ENCODE measurements around the gene IFT22.
A peak's percentile ranks its signal among the peaks of the same experiment; 100 is the strongest.
"Not testable (repeated sequence)": the region's sequence is repeated elsewhere in the genome, so short reads cannot be mapped to it uniquely, and the experiment has no call there.

IFT22 gene

DNA sequence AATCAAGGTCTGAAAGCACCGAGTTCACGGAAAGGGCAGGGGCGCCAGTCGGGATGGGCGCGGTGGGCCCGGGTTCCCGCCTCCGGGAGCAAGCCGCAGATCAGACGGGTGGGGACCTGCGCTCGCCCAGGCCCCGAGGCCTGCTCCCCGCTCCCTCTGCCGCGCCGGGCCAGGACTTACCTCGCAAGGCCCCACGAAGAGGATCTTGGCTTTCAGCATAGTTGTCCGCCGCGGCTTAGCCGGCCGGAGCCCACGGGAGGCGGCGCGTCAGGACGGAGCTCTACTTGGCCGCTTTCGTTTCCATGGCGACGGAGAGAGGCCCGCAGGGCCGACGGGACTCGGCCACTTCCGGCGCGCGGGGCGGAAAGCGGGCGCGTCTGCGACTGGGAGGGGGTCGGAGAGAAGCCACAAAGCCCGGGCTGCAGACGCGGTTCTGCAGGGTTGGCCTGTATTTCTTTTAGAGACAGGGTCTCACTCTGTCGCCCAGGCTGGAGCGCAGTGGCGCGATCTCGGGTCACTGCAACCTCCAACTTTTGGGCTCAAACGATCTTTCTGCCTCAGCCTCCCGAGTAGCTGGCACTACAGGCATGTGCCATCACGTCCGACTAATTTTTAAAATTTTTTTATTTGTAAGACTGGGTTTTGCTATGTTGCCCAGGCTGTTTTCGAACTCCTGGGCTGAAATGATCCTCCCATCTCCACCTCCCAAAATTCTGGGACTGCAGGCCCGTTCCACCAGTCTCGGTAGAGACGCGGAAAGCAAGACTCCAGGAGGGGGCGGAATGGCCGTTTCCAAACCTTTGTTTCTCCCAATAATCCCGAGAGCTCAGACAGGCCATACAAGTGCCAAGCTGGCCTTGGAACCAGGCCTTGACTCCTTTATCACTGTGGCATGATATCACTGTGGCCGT, at the start of gene IFT22:
TSS of gene IFT22 (minus strand) at position 322 of the 911 bp plus-strand sequence. CDS start at position 219, 103 bp downstream.
- peak; percentile 74 for DNase-seq (ENCODE audit: low read depth)

DNA sequence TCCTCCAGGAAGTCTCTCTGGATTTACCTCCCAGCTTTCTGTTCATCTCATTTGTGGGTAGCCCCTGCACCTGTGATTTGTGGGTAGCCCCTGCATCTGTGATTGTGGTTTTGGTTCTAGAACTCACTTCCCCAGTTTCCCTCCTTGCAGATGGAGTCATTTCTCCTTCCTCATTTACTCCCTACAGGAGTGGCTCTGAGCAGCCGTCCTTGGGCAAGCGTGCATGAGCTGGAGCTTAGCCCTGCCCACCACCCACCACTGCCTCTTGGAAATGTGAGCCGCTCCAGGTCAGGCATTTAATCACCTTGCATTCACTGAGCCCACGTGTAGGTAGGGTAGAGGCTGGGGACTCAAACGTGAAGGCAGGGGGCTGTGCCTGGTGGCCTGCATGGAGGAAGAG, 49.2 kb upstream of the IFT22 start:
- DNase-seq (ENCODE audit: low read depth) = no peak

DNA sequence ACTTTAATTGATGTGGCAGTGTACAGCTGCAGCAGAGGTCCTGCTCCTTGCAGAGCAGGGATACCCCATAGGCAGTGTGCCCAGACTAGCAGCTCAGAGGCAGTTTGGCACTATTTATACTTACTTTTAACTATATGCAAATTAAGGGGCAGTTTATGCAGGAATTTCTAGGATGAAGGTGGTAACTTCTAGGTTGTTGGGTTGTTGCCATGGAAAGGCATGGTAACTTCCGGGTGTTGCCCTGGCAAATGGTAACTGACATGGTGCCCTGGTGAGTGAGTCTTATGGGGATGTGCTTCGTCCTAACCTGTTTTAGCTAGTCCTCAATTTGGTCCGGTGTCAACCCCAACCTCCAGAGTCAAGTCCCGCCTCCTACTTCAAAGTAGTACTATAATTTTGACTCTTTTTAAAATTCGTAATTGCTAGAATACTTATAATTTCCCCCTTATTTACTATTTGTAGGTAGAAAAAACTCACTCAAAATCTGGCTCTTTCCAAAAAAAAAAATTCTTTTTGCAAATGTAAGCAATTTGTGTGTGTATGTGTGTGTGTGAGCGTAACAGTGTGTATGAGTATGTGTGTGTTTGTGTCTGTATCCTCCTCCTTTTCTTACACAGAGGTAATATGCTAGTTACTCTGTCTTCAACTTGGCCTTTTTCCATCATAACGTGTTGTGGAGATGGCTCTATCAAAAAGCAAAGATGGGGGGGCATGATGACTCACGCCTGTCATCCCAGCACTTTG, 47.0 kb upstream of the IFT22 start:
- no peak for DNase-seq (ENCODE audit: low read depth)

DNA sequence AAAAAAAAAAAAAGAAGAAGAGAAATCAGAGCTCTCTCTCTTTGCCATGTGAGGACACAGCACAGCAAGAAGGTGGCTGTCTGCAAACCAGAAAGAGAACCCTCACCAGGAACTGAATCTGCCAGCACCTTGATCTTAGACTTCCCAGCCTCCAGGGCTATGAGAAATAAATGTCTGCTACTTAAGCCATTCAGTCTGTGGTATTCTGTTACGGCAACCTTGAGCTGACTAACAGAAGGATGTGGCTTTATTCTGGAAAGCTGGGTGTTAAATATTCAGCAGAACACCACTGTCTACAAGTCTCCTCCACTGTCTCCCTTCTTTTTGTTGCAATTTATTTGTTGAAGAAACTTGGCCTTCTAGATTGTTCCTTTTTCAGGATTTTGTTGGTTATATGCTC, 46.1 kb upstream of the IFT22 start:
- DNase-seq (ENCODE audit: low read depth) = no peak

DNA sequence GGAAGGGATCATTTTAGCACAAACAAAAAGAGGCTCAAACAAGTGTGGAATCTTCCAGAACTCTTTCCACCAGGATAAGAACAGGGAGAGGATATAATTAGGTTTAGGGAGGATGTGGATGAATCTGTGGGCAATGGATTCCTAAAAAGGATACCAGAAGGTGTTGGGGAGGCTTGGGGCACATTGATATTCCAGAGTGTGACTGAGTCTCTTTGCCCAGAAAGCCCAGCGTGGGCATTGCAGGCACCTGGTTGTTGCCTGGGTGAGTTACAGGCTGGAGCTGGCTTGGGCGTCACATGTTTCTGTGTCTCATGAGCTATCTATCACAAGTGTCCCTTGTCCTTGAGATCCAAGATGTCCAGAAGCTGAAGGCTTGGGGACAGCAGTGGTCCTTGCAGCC, 44.3 kb upstream of the IFT22 start:
- DNase-seq (ENCODE audit: low read depth) = no peak

DNA sequence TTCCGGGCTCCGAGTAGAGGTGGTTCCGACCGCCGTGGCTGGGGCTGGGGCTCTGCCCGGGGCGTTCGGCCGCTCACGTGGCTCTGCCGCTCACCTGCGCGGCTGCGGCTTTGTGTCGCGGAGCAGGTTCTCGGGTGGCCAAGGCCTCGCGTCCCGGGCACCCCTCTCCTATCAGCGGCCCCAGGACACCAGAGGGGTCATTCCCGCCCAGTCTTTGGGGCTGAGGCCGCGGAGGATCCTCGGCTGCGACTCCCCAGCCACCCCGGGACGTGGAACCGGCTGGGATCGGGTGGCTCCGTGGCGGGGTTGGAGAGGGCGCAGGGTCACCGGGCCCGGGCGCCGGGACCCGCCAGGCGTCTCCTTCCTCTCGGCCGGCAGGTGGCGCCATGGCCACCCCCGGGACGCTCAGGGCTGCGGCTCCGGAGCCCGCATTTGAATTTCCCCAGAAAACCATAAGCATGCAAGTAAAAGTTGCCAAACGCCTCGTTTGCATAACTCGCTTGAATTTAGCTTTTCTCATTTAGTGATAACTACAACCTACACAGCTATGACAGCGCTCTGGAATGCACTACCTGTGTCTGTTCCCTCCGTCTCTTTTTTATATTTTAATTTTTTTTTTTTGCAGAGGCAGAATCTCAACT, 42.2 kb upstream of the IFT22 start:
- DNase-seq (ENCODE audit: low read depth) = peak; percentile 40

DNA sequence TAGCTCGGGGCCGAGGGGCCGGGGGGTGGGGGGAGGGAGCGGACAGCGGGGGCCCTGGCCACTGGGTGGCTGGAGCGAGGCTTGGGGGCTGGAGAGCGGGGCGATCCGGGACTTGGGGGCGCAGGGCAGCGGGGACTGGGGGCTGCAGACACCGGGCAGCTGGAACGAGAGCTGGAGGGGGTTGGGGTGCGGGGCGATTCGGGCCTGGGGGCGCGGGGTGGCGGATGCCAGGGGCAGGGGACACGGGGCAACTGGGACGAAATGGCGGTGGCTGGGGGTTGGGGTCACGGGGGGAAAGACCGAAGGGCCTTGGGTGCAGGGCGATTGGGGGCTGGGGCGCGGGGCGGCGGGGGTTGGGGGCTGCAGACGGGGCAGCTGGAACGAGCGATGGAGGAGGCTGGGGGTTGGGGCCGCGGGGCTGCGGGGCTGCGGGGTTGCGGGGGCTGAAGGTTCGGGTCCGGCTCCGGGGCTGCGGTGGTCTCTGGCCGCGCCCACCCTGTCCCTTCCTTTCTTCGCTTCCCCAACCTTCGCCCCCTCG, 41.7 kb upstream of the IFT22 start:
- no peak for DNase-seq (ENCODE audit: low read depth)

DNA sequence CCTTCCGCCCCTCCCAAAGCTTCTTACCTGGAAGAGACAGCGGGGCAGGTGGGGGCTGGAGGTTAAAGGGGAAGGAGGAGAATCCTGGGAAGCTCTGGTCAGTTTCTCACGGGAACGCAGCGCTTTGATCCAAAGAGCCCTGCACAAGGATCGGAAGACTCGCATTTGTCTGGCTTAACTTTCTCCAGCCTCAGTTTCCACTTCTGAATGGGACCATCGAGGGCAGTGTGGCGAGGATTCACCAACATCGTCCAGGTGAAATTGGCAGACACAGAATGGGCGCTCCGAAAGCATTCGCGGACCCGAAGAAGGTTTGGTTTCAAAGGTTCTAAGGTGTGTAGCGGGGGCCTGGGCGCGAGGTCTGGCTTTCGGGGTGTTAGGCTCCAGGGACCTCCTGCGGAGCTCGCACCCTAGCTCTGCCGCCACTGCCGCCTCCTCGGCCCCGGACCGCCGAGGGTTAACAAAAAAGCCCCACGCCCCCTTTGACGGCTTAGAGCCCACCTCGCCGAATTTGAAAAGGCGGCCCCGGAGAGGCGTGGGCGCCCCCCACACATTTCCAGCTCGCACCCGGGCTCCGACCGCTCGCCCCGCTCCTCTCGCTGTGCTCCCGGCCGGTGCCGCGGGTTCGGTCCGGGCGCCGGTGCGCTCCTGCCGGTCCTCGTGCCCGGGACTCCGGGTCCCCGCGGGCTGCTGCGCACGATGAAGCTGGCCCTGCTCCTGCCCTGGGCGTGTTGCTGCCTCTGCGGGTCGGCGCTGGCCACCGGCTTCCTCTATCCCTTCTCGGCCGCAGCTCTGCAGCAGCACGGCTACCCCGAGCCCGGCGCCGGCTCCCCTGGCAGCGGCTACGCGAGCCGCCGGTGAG, 41.0 kb upstream of the IFT22 start, which contains the start of gene COL26A1:
TSS of gene COL26A1 (plus strand) at position 542 of the 862 bp plus-strand sequence. CDS start at position 700, 158 bp downstream.
- DNase-seq (ENCODE audit: low read depth) = no peak

DNA sequence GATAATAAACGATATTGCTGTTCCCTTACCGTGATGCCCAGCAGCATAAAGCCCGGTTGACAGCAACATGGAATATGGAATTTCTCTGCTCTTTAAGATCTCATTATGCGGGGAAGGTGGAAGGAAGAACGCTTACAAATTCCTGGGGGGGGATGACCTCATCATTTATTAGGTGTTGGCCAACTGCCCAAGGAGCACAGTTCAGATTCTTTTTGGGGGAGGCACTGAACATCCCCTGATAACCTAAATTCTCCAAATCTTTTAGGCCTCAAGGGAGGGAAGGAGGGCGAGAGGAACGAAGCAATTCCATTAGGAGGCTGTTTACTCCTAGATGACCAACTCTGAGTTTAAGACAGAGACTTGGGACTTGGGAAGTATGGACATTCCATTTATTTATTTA, 35.8 kb upstream of the IFT22 start:
- DNase-seq (ENCODE audit: low read depth) = no peak

DNA sequence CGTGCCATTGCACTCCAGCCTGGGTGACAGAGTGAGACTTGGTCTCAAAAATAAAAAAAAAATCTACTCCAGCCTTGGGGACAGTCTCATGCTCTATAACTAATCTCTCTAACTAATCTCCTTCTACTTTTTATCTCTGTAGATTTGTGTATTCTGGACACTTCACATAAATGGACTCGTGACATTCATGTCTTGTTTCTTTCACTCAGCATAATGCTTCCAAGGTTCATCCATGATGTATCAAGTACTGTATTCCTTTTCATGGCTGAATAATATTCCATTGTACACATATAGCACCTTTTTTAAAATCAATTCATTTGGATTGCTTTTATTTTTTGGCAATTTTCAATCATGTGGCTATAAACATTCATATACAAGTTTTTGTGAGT, 31.3 kb upstream of the IFT22 start:
- no peak for DNase-seq (ENCODE audit: low read depth)

DNA sequence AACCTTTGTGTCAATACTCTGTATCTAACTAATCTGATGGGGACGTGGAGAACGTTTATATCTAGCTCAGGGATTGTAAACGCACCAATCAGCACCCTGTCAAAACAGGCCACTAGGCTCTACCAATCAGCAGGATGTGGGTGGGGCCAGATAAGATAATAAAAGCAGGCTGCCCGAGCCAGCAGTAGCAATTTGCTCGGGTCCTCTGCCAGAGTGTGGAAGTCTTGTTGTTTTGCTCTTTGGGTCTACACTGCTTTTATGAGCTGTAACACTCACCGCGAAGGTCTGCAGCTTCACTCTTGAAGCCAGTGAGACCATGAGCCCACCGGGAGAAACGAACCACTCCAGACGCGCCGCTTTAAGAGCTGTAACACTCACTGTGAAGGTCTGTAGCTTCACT, 27.7 kb upstream of the IFT22 start:
- DNase-seq (ENCODE audit: low read depth) = not testable (repeated sequence)

DNA sequence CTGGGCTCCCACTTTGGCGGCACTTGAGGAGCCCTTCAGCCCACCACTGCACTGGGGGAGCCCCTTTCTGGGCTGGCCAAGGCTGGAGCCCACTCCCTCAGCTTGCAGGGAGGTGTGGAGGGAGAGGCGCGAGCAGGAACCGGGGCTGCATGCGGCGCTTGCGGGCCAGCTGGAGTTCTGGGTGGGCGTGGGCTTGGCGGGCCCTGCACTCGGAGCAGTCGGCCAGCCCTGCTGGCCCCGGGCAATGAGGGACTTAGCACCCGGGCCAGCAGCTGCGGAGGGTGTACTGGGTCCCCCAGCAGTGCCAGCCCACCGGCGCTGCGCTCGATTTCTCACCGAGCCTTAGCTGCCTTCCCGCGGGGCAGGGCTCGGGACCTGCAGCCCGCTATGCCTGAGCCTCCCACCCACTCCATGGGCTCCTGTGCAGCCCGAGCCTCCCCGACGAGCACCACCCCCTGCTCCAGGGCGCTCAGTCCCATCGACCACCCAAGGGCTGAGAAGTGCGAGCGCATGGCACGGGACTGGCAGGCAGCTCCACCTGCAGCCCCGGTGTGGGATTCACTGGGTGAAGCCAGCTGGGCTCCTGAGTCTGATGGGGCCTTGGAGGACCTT, 26.9 kb upstream of the IFT22 start:
- not testable (repeated sequence) for DNase-seq (ENCODE audit: low read depth)

DNA sequence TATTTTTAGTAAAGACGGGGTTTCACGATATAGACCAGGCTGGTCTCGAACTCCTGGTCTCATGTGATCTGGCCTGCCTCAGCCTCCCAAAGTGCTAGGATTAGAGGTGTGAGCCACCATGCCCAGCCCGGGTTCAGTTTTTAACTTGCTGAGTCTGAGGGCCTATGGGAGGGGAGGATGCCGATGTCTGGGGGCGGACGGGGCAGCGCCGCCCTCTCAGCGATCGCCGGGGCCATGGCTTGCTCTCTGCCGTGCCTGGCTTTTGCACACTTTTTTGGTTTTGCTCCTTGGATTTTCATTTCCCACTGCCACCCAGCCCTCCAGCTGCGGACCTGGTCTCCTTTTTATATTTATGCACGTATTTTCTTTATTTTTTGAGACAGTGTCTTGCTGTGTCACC, 25.9 kb upstream of the IFT22 start:
- DNase-seq (ENCODE audit: low read depth) = no peak

DNA sequence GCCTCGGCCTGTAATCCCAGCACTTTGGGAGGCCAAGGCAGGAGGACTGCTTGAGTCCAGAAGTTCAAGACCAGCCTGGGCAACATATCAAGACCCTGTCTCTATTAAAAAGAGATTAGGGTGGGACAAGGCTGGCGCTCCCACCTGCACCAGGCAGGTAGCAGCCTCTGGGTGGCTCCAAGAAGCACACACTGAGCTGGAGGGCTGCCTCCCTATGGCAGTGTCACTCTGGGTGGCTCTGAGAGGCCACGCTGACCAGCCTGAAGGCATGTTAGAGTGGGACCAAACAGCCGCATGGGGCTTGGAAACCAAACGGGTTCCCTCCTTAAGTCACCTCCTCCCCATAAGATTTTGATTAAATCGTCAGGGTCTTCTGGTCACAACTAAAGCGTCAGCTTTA, 21.3 kb upstream of the IFT22 start:
- no peak for DNase-seq (ENCODE audit: low read depth)

DNA sequence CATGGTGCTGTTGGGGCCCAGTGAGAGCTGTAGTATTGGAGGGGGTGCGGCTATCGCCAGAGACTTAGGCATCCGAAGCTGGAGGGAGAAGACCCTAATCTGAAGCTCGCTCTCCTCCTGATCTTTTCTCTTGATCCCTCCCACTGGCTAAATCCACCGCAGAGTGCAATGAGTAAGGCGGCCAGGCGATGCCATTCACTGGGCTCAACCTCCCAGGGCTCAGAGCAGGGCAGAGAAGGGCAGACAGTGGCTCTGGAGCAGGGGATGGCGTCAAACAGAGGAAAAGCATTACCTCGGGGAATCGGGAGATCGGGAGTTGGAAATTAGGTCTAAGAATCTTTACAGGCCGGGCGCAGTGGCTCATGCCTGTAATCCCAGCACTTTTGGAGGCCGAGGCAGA, 18.8 kb upstream of the IFT22 start:
- no peak for DNase-seq (ENCODE audit: low read depth)

DNA sequence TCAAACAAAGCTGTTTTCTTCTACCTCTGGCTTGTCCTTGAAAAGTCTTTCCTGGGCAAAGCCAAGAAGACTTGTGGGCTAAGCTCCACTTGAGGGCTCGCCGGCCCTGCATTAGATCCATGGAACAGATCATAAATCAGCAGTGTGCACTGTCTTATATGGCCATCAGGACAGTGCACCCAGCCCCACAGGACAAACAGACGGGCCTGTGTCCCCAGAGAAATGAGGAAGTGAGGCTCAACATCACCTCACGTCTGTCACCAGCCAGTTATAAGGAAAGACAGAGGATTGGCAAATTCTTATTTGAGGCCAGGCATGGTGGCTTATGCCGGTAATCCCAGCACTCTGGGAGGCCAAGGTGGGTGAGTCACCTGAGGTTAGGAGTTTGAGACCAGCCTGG, 12.3 kb upstream of the IFT22 start:
- DNase-seq (ENCODE audit: low read depth) = no peak

DNA sequence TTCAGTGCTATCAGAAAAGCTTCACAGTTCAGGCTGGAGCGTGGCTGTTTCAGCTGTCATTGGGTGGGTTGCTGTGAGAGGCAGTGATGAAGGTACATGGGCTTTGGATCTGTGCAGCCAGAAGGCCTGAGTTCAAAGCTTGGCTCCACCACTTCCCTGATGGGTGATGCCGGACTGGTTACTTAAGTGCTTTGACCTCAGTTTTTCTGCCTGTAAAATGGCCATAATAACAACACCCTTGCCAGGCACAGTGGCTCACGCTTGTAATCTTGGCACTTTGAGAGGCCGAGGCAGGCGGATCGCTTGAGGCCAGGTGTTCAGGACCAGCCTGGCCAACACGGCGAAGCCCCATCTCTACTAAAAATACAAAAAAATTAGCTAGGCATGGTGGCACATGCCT, 10.4 kb upstream of the IFT22 start:
- DNase-seq (ENCODE audit: low read depth) = no peak

DNA sequence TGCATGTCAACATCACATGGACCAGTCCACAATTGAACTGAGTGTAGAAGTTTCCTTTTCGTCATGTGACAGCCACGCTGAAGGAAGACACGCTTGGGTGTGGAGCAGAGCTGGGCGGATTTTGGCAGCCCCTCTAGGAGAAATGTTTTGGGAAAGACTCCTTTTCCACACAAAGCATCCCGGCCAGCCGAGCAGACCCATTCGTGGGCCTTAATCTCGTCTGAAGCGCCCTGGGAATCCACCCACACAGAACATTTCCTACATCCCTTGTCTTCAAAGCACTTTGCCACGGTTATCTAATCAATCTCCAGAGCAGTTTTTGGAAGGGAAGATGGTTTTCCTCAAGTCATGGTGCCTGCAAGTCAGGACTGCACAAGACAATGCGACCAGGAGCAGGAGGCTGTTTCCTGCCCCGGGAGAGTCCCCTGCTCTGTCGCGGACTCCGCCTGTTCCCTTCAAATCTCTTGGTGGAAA, 8.4 kb upstream of the IFT22 start:
- DNase-seq (ENCODE audit: low read depth) = no peak

DNA sequence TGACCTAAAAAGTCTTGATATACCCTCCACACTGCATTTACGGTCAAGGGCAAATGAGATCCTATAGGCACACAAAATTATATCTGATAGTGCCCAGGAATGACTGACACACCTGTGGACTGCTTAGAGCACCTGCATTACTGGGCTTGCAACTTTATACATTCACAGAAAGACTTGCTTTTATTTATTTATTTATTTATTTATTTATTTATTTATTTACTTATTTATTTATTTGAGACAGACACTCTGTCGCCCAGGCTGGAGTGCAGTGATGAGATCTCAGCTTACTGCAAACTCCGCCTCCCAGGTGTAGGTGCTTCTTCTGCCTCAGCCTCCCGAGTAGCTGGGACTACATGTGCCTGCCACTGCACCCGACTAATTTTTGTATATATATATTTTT, 6.5 kb upstream of the IFT22 start:
- DNase-seq (ENCODE audit: low read depth) = no peak

DNA sequence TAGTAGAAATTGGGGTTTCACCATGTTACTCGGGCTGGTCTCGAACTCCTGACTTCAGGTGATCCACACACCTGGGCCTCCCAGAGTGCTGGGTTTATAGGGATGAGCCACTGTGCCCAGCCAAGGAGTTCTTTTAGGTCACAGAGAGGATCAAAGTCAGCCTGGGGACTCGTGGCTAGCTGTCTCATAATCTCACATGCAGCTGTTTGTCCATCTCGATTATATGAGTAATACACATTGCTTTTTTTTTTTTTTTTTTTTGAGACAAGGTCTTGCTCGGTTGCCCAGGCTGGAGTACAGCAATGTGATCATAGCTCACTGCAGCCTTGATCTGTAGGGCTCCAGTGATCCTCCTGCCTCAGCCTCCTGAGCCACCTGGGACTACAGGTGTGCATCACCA, 2.2 kb downstream of the IFT22 start:
- DNase-seq (ENCODE audit: low read depth) = no peak

DNA sequence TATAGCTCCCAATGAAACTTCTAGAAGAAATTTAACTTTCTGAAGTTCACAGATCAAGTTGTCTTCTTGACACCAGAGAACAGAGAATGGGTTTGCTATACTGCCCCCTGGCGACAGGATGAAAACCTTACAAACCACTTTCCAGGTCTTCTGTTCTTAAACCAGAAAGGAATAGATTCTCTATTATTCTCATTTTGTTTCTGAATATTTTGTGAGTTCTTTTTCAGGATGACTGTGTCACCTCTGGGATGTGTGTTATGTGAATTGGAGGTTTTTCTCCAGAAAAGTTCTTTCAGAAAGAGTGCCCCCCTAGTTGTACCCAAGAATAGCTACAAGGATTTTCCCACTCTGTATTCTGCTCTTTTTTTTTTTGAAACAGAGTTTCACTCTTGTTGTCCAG, 6.3 kb downstream of the IFT22 start:
- DNase-seq (ENCODE audit: low read depth) = peak; percentile 38
